Measurements from ENCODE around the gene SLC35C1. TPM values are rescaled to one million over a fixed set of nuclear protein-coding genes. Genes with fewer than 3 reads are reported as not detected.

Gene SLC35C1
- total and polyA plus RNA-seq, 2 of the 13 experiments (the other 11 are each of a cell fraction or from before 2014, with no cell fraction given), result 2.9 to 7.0 TPM

GRCh38 chr11:45804761-45805304 is at the start of gene SLC35C1 (continued):
- TF ChIP-seq HNRNPL (IDR thresholded peaks at IDR 0.05; ENCODE audit: low read depth, low read length) (0 out of 2 replicates have a peak, but pooled peaks have one; percentile 47), DPF2 (CRISPR knock-in tag; IDR thresholded peaks at IDR 0.05; ENCODE audit: borderline replicate concordance, low read depth) (no peak), NCOA2 (CRISPR knock-in tag; IDR thresholded peaks at IDR 0.05) (no peak), ZBTB43 (CRISPR knock-in tag; conservative IDR thresholded peaks at IDR 0.05) (0 out of 2 replicates have a peak, but pooled peaks have one; percentile 47), ZNF451 (CRISPR knock-in tag; IDR thresholded peaks at IDR 0.05) (no peak), MED1 (CRISPR knock-in tag; IDR thresholded peaks at IDR 0.05) (peak; percentile 53; the same call in 1 of the 2 replicates), PRDM10 (CRISPR knock-in tag; IDR thresholded peaks at IDR 0.05; ENCODE audit: low read depth) (peak; percentile 68), KDM4B (CRISPR knock-in tag; IDR thresholded peaks at IDR 0.05) (peak; percentile 17; the same call in 1 of the 2 replicates), ZNF547 (CRISPR knock-in tag; IDR thresholded peaks at IDR 0.05) (no peak), XRCC5 (optimal IDR thresholded peaks at IDR 0.05; ENCODE audit: low read length) (no peak), ZNF260 (CRISPR knock-in tag; IDR thresholded peaks at IDR 0.05; ENCODE audit: borderline replicate concordance, low read depth) (no peak), ZNF350 (CRISPR knock-in tag; IDR thresholded peaks at IDR 0.05; ENCODE audit: borderline replicate concordance, low read depth) (no peak; the same call in 1 of the 2 replicates), ZNF224 (CRISPR knock-in tag; IDR thresholded peaks at IDR 0.05) (no peak)
- TF ChIP-seq, protein P1, sequence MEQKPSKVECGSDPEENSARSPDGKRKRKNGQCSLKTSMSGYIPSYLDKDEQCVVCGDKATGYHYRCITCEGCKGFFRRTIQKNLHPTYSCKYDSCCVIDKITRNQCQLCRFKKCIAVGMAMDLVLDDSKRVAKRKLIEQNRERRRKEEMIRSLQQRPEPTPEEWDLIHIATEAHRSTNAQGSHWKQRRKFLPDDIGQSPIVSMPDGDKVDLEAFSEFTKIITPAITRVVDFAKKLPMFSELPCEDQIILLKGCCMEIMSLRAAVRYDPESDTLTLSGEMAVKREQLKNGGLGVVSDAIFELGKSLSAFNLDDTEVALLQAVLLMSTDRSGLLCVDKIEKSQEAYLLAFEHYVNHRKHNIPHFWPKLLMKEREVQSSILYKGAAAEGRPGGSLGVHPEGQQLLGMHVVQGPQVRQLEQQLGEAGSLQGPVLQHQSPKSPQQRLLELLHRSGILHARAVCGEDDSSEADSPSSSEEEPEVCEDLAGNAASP (CRISPR knock-in tag; IDR thresholded peaks at IDR 0.05; ENCODE audit: borderline replicate concordance), result peak; percentile 26; the same call in 1 of the 2 replicates
- TF ChIP-seq, protein P2, sequence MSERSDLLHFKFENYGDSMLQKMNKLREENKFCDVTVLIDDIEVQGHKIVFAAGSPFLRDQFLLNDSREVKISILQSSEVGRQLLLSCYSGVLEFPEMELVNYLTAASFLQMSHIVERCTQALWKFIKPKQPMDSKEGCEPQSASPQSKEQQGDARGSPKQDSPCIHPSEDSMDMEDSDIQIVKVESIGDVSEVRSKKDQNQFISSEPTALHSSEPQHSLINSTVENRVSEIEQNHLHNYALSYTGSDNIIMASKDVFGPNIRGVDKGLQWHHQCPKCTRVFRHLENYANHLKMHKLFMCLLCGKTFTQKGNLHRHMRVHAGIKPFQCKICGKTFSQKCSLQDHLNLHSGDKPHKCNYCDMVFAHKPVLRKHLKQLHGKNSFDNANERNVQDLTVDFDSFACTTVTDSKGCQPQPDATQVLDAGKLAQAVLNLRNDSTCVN (CRISPR knock-in tag; IDR thresholded peaks at IDR 0.05; ENCODE audit: borderline replicate concordance), result peak; percentile 46
- TF ChIP-seq, protein P3, sequence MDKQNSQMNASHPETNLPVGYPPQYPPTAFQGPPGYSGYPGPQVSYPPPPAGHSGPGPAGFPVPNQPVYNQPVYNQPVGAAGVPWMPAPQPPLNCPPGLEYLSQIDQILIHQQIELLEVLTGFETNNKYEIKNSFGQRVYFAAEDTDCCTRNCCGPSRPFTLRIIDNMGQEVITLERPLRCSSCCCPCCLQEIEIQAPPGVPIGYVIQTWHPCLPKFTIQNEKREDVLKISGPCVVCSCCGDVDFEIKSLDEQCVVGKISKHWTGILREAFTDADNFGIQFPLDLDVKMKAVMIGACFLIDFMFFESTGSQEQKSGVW (CRISPR knock-in tag; IDR thresholded peaks at IDR 0.05; ENCODE audit: borderline replicate concordance), result no peak

All from HepG2 (cell line).